ENCODE measurements around the gene PPP1R14B. TPM values are rescaled to one million over a fixed set of nuclear protein-coding genes. Genes with fewer than 3 reads are reported as not detected.
A peak's percentile ranks its signal among the peaks of the same experiment; 100 is the strongest.

Gene PPP1R14B
- total and polyA plus RNA-seq, 2 of the 13 experiments (the other 11 are each of a cell fraction or from before 2014, with no cell fraction given) = 110 to 148 TPM

DNA sequence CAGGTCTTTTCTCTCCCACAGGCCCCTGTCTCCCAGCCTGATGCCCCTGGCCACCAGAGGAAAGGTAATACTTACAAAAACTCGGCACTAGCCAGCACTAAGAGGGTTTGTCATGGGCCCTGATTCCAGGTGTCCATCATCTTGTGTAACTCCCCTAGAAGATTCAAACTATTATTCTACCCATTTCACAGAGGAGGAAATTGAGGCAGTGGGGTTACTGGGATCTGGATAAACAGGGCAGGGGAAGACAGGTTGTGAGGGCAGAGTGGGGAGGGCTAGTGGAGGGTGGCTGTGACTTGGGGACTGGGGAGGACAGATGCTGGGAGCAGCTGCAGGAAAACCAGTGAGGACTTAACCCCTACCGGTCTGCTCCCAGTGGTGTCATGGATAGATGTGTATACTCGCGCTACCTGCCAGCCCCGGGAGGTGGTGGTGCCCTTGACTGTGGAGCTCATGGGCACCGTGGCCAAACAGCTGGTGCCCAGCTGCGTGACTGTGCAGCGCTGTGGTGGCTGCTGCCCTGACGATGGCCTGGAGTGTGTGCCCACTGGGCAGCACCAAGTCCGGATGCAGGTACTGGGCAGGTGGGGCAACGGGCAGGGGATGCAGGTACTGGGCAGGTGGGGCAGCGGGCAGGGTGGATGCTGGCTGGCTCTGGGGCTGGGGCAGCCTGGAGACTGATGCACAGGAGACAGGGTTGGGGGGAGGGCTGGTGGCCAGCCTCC lies 11.1 kb downstream of the PPP1R14B start (continued):
- TF ChIP-seq, protein P1, sequence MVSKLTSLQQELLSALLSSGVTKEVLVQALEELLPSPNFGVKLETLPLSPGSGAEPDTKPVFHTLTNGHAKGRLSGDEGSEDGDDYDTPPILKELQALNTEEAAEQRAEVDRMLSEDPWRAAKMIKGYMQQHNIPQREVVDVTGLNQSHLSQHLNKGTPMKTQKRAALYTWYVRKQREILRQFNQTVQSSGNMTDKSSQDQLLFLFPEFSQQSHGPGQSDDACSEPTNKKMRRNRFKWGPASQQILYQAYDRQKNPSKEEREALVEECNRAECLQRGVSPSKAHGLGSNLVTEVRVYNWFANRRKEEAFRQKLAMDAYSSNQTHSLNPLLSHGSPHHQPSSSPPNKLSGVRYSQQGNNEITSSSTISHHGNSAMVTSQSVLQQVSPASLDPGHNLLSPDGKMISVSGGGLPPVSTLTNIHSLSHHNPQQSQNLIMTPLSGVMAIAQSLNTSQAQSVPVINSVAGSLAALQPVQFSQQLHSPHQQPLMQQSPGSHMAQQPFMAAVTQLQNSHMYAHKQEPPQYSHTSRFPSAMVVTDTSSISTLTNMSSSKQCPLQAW (CRISPR knock-in tag; IDR thresholded peaks at IDR 0.05) = no peak
- TF ChIP-seq PHF8 (CRISPR knock-in tag; IDR thresholded peaks at IDR 0.05) = 0 out of 2 replicates have a peak, but pooled peaks have one; percentile 1

DNA sequence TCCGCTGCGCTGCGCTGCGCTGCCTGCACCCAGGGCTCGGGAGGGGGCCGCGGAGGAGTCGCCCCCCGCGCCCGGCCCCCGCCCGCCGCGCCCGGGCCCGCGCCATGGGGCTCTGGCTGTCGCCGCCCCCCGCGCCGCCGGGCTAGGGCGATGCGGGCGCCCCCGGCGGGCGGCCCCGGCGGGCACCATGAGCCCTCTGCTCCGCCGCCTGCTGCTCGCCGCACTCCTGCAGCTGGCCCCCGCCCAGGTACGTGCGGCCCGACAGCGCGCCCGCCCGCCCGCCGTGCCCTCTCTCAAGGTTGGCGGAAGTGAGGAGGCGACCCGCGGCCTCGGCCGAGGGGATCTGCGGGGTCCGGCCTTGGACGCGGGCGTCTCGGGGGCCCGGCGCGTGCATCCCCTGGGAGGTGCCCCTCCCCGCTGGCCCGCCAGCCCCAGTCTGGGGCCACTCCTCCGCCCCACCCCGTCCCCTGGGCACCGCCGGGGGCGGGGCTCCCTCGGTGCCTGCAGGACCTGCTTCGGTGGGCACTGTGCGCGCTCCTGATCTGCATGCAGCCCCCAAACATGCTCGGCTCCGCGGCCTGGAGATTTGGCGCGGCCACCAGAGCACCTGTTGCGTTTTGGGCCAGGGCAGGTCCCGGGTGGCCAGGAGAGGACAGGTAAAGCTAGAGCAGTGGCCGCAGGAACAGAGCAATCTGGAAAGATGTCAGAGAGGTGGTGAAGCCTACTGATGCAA lies 11.9 kb downstream of the PPP1R14B start:
- H3K4me2 ChIP-seq (ENCODE audit: low read depth, low read length) = peak overlapping the region; percentile 76
- TF ChIP-seq RAD21 (CRISPR knock-in tag; IDR thresholded peaks at IDR 0.05) (peak; percentile 26; the same call in 1 of the 2 replicates), ZNF564 (CRISPR knock-in tag; IDR thresholded peaks at IDR 0.05) (no peak), GATA4 (IDR thresholded peaks at IDR 0.05; ENCODE audit: borderline replicate concordance, low read depth) (no peak), HOXA9 (CRISPR knock-in tag; IDR thresholded peaks at IDR 0.05; ENCODE audit: borderline replicate concordance) (no peak), ZFY (CRISPR knock-in tag; IDR thresholded peaks at IDR 0.05) (peak; percentile 52; the same call in 1 of the 2 replicates), PHF20 (CRISPR knock-in tag; IDR thresholded peaks at IDR 0.05) (no peak), ZBTB26 (CRISPR knock-in tag; IDR thresholded peaks at IDR 0.05; ENCODE audit: borderline replicate concordance) (no peak), ZUFSP (CRISPR knock-in tag; IDR thresholded peaks at IDR 0.05; ENCODE audit: borderline replicate concordance) (no peak)
- TF ChIP-seq, protein P2, sequence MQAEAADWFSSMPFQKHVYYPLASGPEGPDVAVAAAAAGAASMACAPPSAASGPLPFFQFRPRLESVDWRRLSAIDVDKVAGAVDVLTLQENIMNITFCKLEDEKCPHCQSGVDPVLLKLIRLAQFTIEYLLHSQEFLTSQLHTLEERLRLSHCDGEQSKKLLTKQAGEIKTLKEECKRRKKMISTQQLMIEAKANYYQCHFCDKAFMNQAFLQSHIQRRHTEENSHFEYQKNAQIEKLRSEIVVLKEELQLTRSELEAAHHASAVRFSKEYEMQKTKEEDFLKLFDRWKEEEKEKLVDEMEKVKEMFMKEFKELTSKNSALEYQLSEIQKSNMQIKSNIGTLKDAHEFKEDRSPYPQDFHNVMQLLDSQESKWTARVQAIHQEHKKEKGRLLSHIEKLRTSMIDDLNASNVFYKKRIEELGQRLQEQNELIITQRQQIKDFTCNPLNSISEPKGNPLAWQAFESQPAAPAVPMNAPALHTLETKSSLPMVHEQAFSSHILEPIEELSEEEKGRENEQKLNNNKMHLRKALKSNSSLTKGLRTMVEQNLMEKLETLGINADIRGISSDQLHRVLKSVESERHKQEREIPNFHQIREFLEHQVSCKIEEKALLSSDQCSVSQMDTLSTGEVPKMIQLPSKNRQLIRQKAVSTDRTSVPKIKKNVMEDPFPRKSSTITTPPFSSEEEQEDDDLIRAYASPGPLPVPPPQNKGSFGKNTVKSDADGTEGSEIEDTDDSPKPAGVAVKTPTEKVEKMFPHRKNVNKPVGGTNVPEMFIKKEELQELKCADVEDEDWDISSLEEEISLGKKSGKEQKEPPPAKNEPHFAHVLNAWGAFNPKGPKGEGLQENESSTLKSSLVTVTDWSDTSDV (CRISPR knock-in tag; IDR thresholded peaks at IDR 0.05) = no peak
- TF ChIP-seq, protein P3, sequence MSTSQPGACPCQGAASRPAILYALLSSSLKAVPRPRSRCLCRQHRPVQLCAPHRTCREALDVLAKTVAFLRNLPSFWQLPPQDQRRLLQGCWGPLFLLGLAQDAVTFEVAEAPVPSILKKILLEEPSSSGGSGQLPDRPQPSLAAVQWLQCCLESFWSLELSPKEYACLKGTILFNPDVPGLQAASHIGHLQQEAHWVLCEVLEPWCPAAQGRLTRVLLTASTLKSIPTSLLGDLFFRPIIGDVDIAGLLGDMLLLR (CRISPR knock-in tag; IDR thresholded peaks at IDR 0.05) = no peak

More for the DNA sequence above, 11.9 kb downstream of the PPP1R14B start:
- peak; percentile 50 for ATAC-seq
- CTCF ChIA-PET (ENCODE audit: low intra/inter-chr PET ratio, low total read pairs) = no interaction called here
- Histone ChIP-seq H3K4me1 (ENCODE audit: insufficient read depth, low read length) (peaks cover 70% of the 10 kb centered on the region), H2AFZ (ENCODE audit: low read length) (no peak overlapping the region), H4K20me1 (ENCODE audit: insufficient read depth, low read length) (no peaks in the 10 kb centered on the region), H3K27ac (ENCODE audit: extremely low read length, insufficient read depth, low read length) (peak overlapping the region; percentile 43), H3K36me3 (replicated peaks in 1 of 2; ENCODE audit: control insufficient read depth in 1 of 2, insufficient read depth in 2 of 2, low read length in 2 of 2) (no peaks in the 10 kb centered on the region; a peak in 1 of 5 replicates), H3K27me3 (ENCODE audit: control insufficient read depth in 1 of 2, insufficient read depth in 2 of 2, low read length in 2 of 2) (no peaks in the 10 kb centered on the region), H3K9me3 (ENCODE audit: low read length) (no peaks in the 10 kb centered on the region), H3K4me3 (replicated peaks in 1 of 3; ENCODE audit: insufficient read depth in 1 of 3, low read depth in 2 of 3, low read length in 3 of 3) (peak overlapping the region; percentile 60 to 80 (median 76)), H3K9ac (ENCODE audit: insufficient read depth, low read depth, low read length) (peak overlapping the region; percentile 58), H3K79me2 (ENCODE audit: insufficient read depth, low read length) (peaks cover 3% of the 10 kb centered on the region)
- FAIRE-seq = no peak
- in situ Hi-C loops (cut with HindIII; ENCODE audit: extremely low pct_ligation_motif_present, low pct_unique_long_range_greater_than_20kb) (no loop called here), intact Hi-C loops (cut with micrococcal nuclease; ENCODE audit: unreplicated experiment) (no loop called here)
- BruUV-seq (replicated peaks) = no TSS peak
- WGBS (ENCODE audit: low lambda C conversion rate) = 72% methylated on average over 3 of the region's 80 CpGs
- POLR2A ChIA-PET = interaction anchor here (0.6 to 1.8 kb wide), 3 partner anchors 8 to 49 kb away, joined by 3 to 7 read pairs (median 6); partner anchors contain the start of genes NUDT22, STIP1 and TRPT1
- no peak for DNase-seq (ENCODE audit: low spot score)

All from HepG2 (cell line).